Measurements from ENCODE around the gene ZNF74.
"Not testable (repeated sequence)": the region's sequence is repeated elsewhere in the genome, so short reads cannot be mapped to it uniquely, and the experiment has no call there.

ZNF74 gene

GRCh38 chr22:20399866-20400605 lies 6.1 kb downstream of the ZNF74 start:
- no peak for DNase-seq

GRCh38 chr22:20400606-20401375 lies 6.8 kb downstream of the ZNF74 start:
- DNase-seq = no peak

- no peak for DNase-seq
Observed at GRCh38 chr22:20401376-20402014, 7.5 kb downstream of the ZNF74 start.

- no peak for DNase-seq
Observed at GRCh38 chr22:20402960-20403778, 9.2 kb downstream of the ZNF74 start.

- no peak for DNase-seq
Observed at GRCh38 chr22:20403779-20404140, 9.8 kb downstream of the ZNF74 start.

GRCh38 chr22:20404881-20405280 lies 10.9 kb downstream of the ZNF74 start:
- DNase-seq = no peak

GRCh38 chr22:20405291-20405930 lies 11.5 kb downstream of the ZNF74 start:
- DNase-seq = no peak

GRCh38 chr22:20405931-20406685 lies 12.2 kb downstream of the ZNF74 start:
- DNase-seq = no peak

- DNase-seq = no peak
Observed at GRCh38 chr22:20406686-20407408, 12.9 kb downstream of the ZNF74 start.

- no peak for DNase-seq
Observed at GRCh38 chr22:20407829-20408228, 13.9 kb downstream of the ZNF74 start.

GRCh38 chr22:20408891-20409290 lies 14.9 kb downstream of the ZNF74 start:
- no peak for DNase-seq

- not testable (repeated sequence) for DNase-seq
Observed at GRCh38 chr22:20409385-20409784, 15.4 kb downstream of the ZNF74 start.

GRCh38 chr22:20412474-20413216 lies 18.7 kb downstream of the ZNF74 start:
- DNase-seq = no peak

GRCh38 chr22:20413217-20414058 lies 19.5 kb downstream of the ZNF74 start:
- DNase-seq = no peak

- no peak for DNase-seq
Observed at GRCh38 chr22:20414059-20414440, 20.1 kb downstream of the ZNF74 start.

GRCh38 chr22:20414450-20414849 lies 20.5 kb downstream of the ZNF74 start:
- no peak for DNase-seq

- not testable (repeated sequence) for DNase-seq
Observed at GRCh38 chr22:20415241-20415640, 21.3 kb downstream of the ZNF74 start.

- DNase-seq = not testable (repeated sequence)
Observed at GRCh38 chr22:20415699-20416098, 21.7 kb downstream of the ZNF74 start.
